GM06990 (cell line): Measurements from ENCODE around the gene OSBPL8.

Source experiments
- DNase-seq: peaks from one replicate; pipeline ENCODE4 v3.0.0-alpha.2; 2011; ENCODE audit not compliant: insufficient read length; ENCODE audit errors: extremely low read depth
- H3K27me3 ChIP-seq: replicated peaks from 2 replicates; pipeline ENCODE4 v1.6.0; 2011; ENCODE audit warnings: low read length; ENCODE audit not compliant: control insufficient read depth, insufficient read depth
- H3K36me3 ChIP-seq: 2 replicates; pipeline ENCODE4 v1.5.1; 2011; ENCODE audit warnings: low read length; ENCODE audit not compliant: control insufficient read depth, insufficient read depth
- H3K4me3 ChIP-seq: replicated peaks from 2 replicates; pipeline ENCODE4 v1.5.1; 2011; ENCODE audit warnings: low read depth, mild to moderate bottlenecking, control low read depth, low read length
- TF ChIP-seq, protein P1 (sequence below): IDR thresholded peaks from 2 replicates; pipeline ENCODE4 v1.5.1; 2011; ENCODE audit warnings: low read length, control low read depth, mild to moderate bottlenecking, inconsistent platforms; ENCODE audit not compliant: insufficient read depth, poor library complexity, severe bottlenecking

Gene OSBPL8

DNA sequence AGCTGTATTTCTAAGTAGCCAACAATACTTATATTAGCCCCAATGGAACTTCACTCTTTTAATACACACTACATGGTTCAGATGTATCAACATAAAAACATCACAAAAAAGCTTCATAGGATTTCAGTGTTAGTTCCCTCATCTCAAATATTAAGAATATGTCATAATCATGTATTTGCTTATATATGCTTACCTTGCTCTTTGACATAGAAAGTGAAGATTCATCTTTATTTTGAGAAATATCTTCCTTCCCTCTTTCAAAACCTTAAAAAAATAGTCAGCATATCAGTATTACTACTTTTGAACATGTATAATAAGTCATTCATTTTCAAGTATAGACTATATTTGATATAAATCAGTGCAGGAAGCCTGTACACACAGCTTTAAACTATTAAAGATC, 149.2 kb downstream of the OSBPL8 start:
- DNase-seq = no peak
- TF ChIP-seq, protein P1, sequence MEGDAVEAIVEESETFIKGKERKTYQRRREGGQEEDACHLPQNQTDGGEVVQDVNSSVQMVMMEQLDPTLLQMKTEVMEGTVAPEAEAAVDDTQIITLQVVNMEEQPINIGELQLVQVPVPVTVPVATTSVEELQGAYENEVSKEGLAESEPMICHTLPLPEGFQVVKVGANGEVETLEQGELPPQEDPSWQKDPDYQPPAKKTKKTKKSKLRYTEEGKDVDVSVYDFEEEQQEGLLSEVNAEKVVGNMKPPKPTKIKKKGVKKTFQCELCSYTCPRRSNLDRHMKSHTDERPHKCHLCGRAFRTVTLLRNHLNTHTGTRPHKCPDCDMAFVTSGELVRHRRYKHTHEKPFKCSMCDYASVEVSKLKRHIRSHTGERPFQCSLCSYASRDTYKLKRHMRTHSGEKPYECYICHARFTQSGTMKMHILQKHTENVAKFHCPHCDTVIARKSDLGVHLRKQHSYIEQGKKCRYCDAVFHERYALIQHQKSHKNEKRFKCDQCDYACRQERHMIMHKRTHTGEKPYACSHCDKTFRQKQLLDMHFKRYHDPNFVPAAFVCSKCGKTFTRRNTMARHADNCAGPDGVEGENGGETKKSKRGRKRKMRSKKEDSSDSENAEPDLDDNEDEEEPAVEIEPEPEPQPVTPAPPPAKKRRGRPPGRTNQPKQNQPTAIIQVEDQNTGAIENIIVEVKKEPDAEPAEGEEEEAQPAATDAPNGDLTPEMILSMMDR = no peak
- H3K27me3 ChIP-seq = no peaks in the 10 kb centered on the region
- no peaks in the 10 kb centered on the region for H3K36me3 ChIP-seq
- no peak overlapping the region for H3K4me3 ChIP-seq

DNA sequence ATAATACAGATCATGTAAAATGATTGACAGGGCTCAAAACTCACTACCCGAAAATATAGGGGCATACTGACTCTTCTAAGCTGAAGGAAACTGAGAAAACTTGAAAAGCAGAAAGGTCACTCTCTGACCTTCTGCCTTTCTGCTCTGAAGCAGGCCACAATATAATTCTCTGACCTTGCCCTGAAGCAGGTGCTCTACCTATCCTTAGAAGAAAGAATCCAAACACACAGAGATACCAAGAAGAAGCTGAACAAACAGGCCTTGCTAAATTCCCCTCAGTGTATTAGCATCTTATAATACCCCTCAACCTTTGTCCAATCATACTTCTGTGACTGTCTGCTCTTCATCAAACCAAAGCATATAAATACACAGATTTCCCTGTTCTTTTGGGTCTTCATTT, 150.5 kb downstream of the OSBPL8 start:
- Histone ChIP-seq H3K4me3 (no peak overlapping the region), H3K36me3 (no peaks in the 10 kb centered on the region), H3K27me3 (no peaks in the 10 kb centered on the region)
- TF ChIP-seq, protein P1 = no peak
- no peak for DNase-seq

DNA sequence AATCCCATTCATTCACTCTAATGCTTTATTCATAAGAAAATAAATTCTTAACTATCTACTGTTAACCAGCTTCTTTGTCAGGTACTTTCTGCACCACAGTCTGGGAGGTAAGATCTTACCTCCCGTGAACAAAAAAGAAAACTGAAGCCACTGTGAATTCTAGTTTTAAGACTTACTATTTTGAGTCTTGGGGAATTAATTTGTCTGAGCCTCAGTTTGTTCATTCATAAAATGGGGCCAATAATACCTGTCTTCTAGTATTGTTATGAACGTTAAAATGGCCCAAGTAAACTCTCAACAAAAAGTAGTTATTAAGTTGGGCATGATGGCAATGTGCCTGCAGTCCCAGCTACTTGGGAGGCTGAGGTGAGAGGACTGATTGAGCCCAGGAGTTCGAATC, 151.9 kb downstream of the OSBPL8 start:
- Histone ChIP-seq H3K27me3 (no peaks in the 10 kb centered on the region), H3K4me3 (no peak overlapping the region), H3K36me3 (no peaks in the 10 kb centered on the region)
- no peak for DNase-seq
- TF ChIP-seq, protein P1 = no peak

DNA sequence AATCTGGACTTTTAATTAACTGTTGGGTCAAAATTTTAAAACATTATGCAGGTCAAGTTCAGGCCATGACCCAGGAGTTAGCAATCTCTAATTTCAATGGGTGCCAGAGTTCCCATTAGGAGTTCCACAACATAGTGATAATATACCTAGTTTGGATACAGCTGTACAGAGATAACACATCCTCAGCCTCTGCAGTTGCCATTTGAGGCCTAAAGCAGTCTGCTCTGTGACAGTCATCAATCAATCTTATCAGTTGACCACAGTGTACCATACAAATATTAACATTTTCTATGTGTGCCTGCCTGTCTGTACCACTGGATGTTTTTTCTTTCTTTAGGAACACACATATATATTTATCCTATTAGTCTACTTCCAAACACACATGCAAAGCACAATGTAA, 157.3 kb downstream of the OSBPL8 start:
- no peaks in the 10 kb centered on the region for H3K27me3 ChIP-seq
- H3K36me3 ChIP-seq = no peaks in the 10 kb centered on the region
- TF ChIP-seq, protein P1 = no peak
- no peak for DNase-seq
- no peak overlapping the region for H3K4me3 ChIP-seq

DNA sequence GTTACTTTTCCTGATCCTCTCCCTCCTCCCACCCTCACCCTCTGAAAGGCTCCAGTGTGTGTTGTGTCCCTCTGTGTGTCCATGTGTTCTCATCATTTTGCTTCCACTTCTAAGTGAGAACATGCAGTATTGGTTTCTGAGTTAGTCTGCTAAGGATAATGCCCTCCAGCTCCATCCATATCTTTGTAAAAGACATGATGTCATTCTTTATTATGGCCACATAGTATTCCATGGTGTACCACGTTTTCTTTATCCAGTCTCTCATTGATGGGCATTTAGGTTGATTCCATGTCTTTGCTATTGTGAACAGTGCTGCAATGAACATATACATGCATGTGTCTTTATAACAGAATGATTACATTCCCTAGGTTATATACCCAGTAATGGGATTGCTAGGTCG, 159.4 kb downstream of the OSBPL8 start:
- TF ChIP-seq, protein P1 = no peak
- no peak for DNase-seq
- Histone ChIP-seq H3K27me3 (no peaks in the 10 kb centered on the region), H3K4me3 (no peak overlapping the region), H3K36me3 (no peaks in the 10 kb centered on the region)

DNA sequence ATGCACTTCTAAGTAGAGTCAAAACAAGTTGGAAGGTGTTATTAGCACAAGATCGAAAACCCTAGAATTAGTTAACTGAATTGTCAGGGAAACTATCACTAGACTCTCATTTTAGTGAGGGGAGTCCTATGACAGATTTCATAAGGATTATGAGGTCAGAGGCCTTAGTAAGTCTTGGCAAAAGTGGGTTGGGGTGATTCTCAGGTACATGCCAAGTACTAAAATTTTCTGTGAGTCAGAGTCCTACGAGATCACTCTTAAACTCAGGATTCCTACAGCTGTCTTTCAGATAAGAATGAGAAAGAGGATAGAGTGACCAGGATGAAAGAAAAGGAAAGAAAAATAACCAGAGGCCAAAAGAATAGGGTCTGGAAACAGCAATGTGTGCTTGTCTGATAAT, 160.5 kb downstream of the OSBPL8 start:
- no peak for DNase-seq
- Histone ChIP-seq H3K27me3 (no peaks in the 10 kb centered on the region), H3K36me3 (no peaks in the 10 kb centered on the region), H3K4me3 (no peak overlapping the region)
- TF ChIP-seq, protein P1 = no peak
